ENCODE results near the gene RBP3.

Gene RBP3

DNA sequence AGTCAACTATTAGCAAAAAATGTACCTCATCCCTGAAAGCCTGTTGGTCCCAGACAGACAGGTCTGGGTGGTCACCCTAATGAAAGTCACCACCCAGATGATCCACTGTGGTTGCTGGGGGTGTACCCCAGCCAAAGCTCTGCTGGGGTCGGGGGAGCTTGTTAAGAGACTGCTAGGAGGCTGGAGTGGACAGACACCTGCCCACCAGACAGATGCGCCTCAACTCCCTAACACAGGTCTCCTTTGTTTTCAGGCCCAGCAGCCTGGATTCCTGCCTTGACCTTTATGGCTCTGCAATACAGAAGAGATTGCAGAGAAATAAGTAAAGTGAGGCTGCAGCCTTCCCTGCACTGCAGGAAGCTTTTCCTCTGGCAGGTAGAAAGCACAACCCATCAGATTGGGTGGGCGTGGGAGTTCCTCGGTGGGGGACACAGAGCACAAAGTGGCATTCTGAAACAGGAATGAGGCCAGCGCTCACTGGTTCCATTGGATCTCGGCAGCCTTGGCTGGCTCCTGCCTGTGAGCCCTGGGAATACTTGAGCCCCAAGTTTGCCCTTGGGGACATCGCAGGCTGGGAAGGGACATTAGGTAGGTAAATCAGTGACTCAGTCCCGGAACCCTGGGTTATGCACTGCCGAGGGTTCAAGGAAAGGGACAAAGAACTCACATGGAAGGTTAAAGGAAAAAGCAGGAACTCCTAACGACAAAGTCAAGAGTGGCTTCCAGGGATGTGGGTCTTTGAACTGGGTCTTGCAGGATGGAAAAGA is 53.9 kb downstream of the RBP3 start:
- no peak for DNase-seq (ENCODE audit: low spot score)

DNA sequence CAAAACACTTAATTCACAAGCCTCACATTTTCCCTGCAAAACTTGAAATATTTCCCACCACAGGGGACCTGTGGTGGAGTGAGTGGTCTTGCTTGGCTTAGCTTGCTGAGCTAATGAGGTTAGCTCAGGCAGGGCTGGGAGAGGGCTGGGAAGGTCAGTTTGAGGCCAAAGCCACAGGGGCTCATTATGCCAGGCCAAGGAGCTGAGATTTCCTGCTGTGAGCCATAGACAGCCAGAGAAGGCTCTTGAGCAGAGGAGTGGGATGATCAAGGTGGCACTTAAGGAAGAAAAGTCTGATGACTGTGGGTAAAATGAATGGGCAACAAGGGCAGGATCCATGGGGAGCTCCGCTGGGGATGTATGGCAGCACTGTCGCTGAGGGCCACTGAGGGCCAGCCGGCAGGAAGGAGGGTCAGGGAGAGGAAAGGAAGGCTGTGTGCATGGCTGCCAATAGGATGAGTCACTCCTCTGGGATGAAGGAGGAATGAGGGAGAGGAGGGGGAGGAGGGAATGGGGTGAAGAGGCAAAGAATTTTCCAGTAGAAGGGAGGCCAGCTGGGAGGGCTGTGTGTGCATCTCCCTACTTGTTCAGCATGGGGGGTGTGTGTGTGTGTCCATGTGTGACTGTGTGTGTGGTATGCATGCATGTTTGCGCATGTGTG is 54.6 kb downstream of the RBP3 start:
- DNase-seq (ENCODE audit: low spot score), result no peak

DNA sequence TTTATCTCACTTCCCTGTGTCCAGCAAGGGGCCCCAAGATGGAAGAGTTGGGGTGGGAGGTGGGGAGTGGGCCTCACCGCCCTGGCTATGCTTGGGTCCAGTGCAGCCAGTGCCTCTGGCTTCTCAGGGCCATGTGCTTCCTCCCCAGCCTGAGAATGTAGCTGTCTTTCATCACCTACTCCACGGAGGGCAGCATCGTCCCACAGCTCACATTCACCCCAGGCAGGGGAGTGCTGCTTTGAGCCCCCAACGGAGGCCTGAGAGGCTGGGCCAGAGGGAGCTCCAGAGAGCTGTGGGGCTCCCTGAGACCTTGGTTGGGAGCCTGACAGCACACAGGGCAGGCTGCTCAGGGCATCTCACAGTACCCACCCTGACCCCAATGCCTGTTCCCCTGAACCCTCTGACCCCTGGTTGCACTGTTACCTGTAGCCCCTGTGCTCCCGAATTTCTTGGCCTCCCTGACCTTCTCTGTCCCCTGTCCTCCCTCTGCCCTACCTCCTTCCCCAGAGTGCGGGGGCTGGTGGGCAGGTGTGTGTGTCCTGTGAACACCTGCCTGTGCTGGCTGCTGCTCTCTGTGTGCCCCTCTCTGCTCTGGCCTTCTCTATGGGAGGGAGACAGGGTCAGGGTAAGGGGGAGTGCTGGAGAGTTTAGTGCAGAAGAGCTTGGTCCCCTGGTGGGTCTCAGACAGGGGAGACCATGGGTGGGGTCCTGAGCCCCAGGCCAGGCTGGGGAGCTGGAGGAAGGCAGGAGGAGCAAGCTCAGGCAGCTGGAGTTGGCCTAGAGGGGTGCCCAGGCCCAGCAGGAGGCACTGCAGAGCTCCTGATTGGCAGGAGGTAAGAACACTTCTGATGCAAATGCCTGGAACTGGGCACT is 55.5 kb downstream of the RBP3 start:
- DNase-seq (ENCODE audit: low spot score), result no peak

DNA sequence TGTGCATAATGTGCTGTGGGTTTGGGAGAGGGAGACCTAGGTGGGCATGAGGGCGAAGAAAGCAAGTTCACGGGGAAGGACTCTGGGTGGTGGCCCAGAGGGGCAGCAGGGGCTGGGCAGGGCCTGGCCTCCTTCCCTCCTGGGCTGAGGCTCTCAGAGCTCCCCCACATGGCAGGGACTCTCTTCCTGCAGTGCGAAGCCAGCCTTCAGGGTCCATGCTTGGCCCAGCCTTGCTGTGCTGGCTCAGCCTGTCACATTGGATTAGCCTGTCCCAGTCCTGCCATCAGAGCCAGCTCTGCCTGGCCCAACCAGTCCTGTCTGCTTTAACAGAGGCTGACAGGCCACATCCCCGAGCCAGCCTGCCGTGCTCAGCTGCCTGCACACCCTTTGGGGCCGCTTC is 56.3 kb downstream of the RBP3 start:
- no peak for DNase-seq (ENCODE audit: low spot score)

DNA sequence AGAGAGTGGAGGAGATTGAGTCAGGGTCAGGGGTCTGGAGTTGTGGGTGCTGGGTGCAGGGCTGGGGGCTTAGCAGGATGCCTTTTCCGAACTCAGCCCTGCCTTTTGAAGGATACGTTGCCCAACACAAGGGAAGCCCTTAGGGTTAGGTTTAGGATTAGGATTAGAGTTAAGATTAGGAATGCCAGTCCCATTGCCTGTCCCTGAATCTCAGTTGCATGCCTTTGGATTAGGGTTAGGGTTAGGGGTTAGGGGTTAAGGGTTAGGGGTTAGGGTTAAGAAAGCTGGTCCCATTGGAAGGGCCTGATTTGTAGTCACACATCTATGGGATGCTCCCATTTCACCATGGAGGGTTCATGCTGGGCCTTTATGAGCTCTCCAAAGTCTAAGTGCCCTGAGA is 56.8 kb downstream of the RBP3 start:
- no peak for DNase-seq (ENCODE audit: low spot score)

DNA sequence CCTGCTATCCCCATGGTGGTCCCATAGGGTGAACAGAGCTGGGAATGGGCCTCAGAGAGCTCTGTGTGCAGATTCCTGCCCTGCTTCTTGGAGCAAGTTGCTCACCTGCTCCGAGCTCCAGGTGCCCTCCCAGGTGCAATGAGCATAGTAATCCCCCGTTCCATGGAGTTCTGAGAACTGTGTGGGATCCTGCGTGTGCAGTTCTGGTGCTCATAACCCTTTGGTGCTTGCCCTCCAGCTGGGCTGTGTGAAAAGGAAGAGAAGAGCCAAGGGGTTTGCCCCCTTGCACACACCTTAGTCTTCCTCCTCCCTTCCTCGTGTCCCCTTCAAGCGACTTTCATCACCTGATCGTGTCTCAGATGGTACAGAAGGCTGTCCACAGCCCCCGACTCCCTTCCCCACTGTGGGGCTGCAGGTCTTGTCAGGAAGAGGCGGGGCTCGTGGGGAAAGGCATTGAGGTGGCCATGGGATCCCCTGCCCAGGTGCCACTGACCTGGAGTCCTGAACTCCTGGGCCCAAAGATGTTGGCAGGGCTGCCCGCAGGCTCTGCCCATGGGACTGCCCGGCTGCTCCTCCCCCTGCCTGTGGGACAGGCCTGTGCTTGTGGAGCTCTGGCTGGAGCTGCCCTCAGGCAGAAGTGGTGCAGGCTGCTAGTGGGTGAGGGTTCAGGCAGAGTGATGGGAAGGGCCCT is 57.8 kb downstream of the RBP3 start:
- no peak for DNase-seq (ENCODE audit: low spot score)

DNA sequence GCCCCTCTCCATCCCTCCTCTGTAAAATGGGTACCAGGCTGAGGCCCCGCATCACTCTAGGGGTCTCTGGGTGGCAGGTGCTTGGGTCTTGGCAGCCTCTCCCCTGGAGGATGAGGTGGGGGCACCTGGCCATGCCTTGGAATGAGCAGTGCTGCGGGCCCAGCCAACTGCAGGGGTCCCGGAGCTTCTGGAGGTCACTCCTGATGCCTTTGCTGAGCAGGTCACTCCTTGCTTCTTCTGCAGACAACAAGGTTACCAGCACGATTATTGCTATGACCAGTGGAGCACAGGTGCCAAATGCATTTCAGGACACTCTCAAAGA is 58.3 kb downstream of the RBP3 start:
- DNase-seq (ENCODE audit: low spot score), result no peak

DNA sequence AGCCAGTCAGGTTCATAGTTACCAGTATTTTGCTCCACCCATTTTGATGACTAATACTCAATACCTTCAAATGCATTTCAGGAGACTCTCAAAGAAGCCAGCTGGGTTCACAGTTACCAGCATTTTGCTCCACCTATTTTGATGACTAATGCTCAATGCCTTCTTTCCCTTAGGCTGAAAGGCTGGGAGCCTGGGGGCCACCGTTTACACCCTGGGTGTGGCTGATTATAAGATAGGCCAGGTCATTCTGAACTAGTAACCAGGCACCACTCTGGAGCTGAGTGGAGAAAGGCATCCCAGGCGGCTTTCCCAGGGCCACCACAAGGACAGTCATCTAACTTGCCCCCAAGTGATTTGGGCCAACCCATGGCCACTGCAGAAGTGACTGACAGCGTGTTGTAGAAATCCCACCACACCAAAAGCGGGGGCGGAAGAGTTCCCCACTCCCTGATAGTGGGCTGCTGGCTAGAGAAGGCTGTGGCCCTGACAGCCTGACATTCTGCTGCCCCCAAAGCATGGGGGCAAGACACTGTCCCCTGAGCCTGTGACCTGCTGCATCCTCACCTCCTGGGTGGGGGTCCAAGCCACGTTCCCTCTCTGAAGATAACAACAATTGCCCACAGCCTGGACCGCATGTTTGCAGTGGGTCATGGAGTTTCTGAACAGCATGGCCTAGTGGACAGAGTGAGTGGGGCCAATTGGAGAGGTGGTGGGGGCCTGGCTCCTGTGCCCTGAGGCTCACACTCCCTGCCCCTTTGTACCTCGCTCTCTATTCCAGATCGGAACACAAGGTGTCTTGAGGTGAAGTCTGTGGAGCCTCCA is 58.9 kb downstream of the RBP3 start:
- no peak for DNase-seq (ENCODE audit: low spot score)

Measured in putamen (tissue), 1 donor.